NCI-H2029 treated with DMSO at 0.1 percent for 48 hours (cell line): ENCODE measurements around the gene LTB4R2.
"Not testable (repeated sequence)": the region's sequence is repeated elsewhere in the genome, so short reads cannot be mapped to it uniquely, and the experiment has no call there.

ENCODE experiments used
- DNase-seq: peaks from one replicate; lab custom pipeline; 2025; lab: John Stamatoyannopoulos, UW

The LTB4R2 gene

GRCh38 chr14:24340606-24341005 lies 30.7 kb downstream of the LTB4R2 start:
- no peak for DNase-seq

GRCh38 chr14:24342889-24343288 lies 32.9 kb downstream of the LTB4R2 start:
- no peak for DNase-seq

GRCh38 chr14:24343795-24344660 lies 34.1 kb downstream of the LTB4R2 start:
- no peak for DNase-seq

GRCh38 chr14:24347134-24347533 lies 37.2 kb downstream of the LTB4R2 start:
- no peak for DNase-seq

GRCh38 chr14:24348186-24348585 lies 38.2 kb downstream of the LTB4R2 start:
- no peak for DNase-seq

- no peak for DNase-seq
Measured at GRCh38 chr14:24349742-24350141, 39.8 kb downstream of the LTB4R2 start.

GRCh38 chr14:24351517-24351916 lies 41.6 kb downstream of the LTB4R2 start:
- no peak for DNase-seq

GRCh38 chr14:24353559-24354481 lies 43.9 kb downstream of the LTB4R2 start:
- no peak for DNase-seq

GRCh38 chr14:24354482-24354825 lies 44.5 kb downstream of the LTB4R2 start:
- DNase-seq: not testable (repeated sequence)

GRCh38 chr14:24355009-24355408 lies 45.1 kb downstream of the LTB4R2 start:
- no peak for DNase-seq

- no peak for DNase-seq
Measured at GRCh38 chr14:24356208-24356607, 46.3 kb downstream of the LTB4R2 start.

GRCh38 chr14:24360281-24360680 lies 50.3 kb downstream of the LTB4R2 start:
- no peak for DNase-seq

- DNase-seq: no peak
Measured at GRCh38 chr14:24361326-24361725, 51.4 kb downstream of the LTB4R2 start.
